Osteoblast (primary cell): ENCODE results near the gene C1orf226. TPM values are rescaled to one million over a fixed set of nuclear protein-coding genes. Genes with fewer than 3 reads are reported as not detected.

Experiments used
- DNase-seq: peaks from one replicate; pipeline ENCODE4 v3.0.0; 2011; ENCODE audit warnings: low spot score, mixed read lengths; ENCODE audit not compliant: insufficient read length; ENCODE audit errors: missing footprints
- H2AFZ ChIP-seq: 2 replicates; pipeline ENCODE4 v1.6.0; 2011; ENCODE audit warnings: mild to moderate bottlenecking, low read length
- H3K27ac ChIP-seq: 2 replicates; pipeline ENCODE4 v1.5.1; 2011; ENCODE audit warnings: mild to moderate bottlenecking, low read depth, low read length, moderate library complexity
- H3K27me3 ChIP-seq: 2 replicates; pipeline ENCODE4 v1.6.0; 2012; ENCODE audit warnings: mild to moderate bottlenecking, control low read depth, inconsistent platforms, low read length, moderate library complexity; ENCODE audit not compliant: insufficient read depth
- H3K36me3 ChIP-seq: 2 replicates; pipeline ENCODE4 v1.5.1; 2011; ENCODE audit warnings: mild to moderate bottlenecking, low read length, control low read depth, moderate library complexity; ENCODE audit not compliant: insufficient read depth
- H3K4me1 ChIP-seq: 2 replicates; pipeline ENCODE4 v1.5.1; 2011; ENCODE audit warnings: mild to moderate bottlenecking, low read length, control low read depth, moderate library complexity; ENCODE audit not compliant: insufficient read depth
- H3K4me2 ChIP-seq: 2 replicates; pipeline ENCODE4 v1.6.0; 2011; ENCODE audit warnings: mild to moderate bottlenecking, low read length; ENCODE audit not compliant: insufficient read depth
- H3K4me3 ChIP-seq: fragments of 200-600 bp; sonication (generic); 3 replicates; pipeline ENCODE4 v1.5.1; 2012; ENCODE audit warnings: mild to moderate bottlenecking, low read length, inconsistent platforms; ENCODE audit not compliant: insufficient read depth
- H3K79me2 ChIP-seq: 2 replicates; pipeline ENCODE4 v1.6.0; 2012; ENCODE audit warnings: mild to moderate bottlenecking, low read length, control low read depth, inconsistent platforms; ENCODE audit not compliant: insufficient read depth
- H3K9me3 ChIP-seq: 2 replicates; pipeline ENCODE4 v1.5.1; 2011; ENCODE audit warnings: low read depth, low read length, control low read depth
- H4K20me1 ChIP-seq: 2 replicates; pipeline ENCODE4 v1.6.0; 2012; ENCODE audit warnings: mild to moderate bottlenecking, low read length, control low read depth; ENCODE audit not compliant: insufficient read depth
- CTCF ChIP-seq: IDR thresholded peaks from 2 replicates; pipeline ENCODE4 v1.5.1; 2011; ENCODE audit warnings: mild to moderate bottlenecking, low read depth, low read length, moderate library complexity; ENCODE audit errors: extremely low read depth
- total RNA-seq: library from RNA; depleted of rRNA; stranded (reverse); fragments of >200 nt; gene quantifications from 2 replicates; pipeline ENCODE4 v1.2.3, GENCODE V29; 2012

C1orf226 gene
- total RNA-seq, 1 donor: under 0.01 TPM

- Histone ChIP-seq H3K9me3 (no peaks in the 10 kb centered on the region), H3K36me3 (no peaks in the 10 kb centered on the region), H3K27ac (no peak overlapping the region), H3K27me3 (peaks cover 35% of the 10 kb centered on the region), H3K4me1 (no peaks in the 10 kb centered on the region), H3K4me3 (no peak overlapping the region), H3K79me2 (no peaks in the 10 kb centered on the region), H2AFZ (no peak overlapping the region), H3K4me2 (no peak overlapping the region), H4K20me1 (no peaks in the 10 kb centered on the region)
- TF ChIP-seq CTCF: peak; percentile 77
- peak; percentile 74 for DNase-seq
These were observed 10.4 kb downstream of the C1orf226 start for GRCh38 chr1:162391790-162392563.

- DNase-seq: no peak
- no peak for TF ChIP-seq CTCF
- no peak overlapping the region for H3K27ac ChIP-seq
These were observed 14.8 kb downstream of the C1orf226 start for GRCh38 chr1:162396201-162396906.

GRCh38 chr1:162397039-162397448 is 15.5 kb downstream of the C1orf226 start:
- Histone ChIP-seq H3K4me1 (no peaks in the 10 kb centered on the region), H4K20me1 (no peaks in the 10 kb centered on the region), H2AFZ (no peak overlapping the region), H3K4me2 (no peak overlapping the region), H3K79me2 (no peaks in the 10 kb centered on the region), H3K4me3 (no peak overlapping the region), H3K9me3 (no peaks in the 10 kb centered on the region), H3K27me3 (peaks cover 27% of the 10 kb centered on the region), H3K27ac (no peak overlapping the region), H3K36me3 (no peaks in the 10 kb centered on the region)
- peak; percentile 13 for TF ChIP-seq CTCF
- DNase-seq: no peak

More at GRCh38 chr1:162396201-162396906, 14.8 kb downstream of the C1orf226 start:
- Histone ChIP-seq H2AFZ (no peak overlapping the region), H3K9me3 (no peaks in the 10 kb centered on the region), H3K36me3 (no peaks in the 10 kb centered on the region), H3K27me3 (peaks cover 27% of the 10 kb centered on the region), H3K4me1 (no peaks in the 10 kb centered on the region), H3K4me2 (no peak overlapping the region), H4K20me1 (no peaks in the 10 kb centered on the region), H3K4me3 (no peak overlapping the region), H3K79me2 (no peaks in the 10 kb centered on the region)

GRCh38 chr1:162397943-162398560 is 16.5 kb downstream of the C1orf226 start:
- no peak for DNase-seq
- Histone ChIP-seq H3K27ac (no peak overlapping the region), H2AFZ (no peak overlapping the region), H4K20me1 (no peaks in the 10 kb centered on the region), H3K36me3 (no peaks in the 10 kb centered on the region), H3K4me3 (no peak overlapping the region), H3K9me3 (no peaks in the 10 kb centered on the region), H3K79me2 (no peaks in the 10 kb centered on the region), H3K4me1 (no peaks in the 10 kb centered on the region), H3K4me2 (no peak overlapping the region), H3K27me3 (peaks cover 27% of the 10 kb centered on the region)
- TF ChIP-seq CTCF: no peak
